A549 treated with AZD9567 at 1 μM for 4 hours (cell line): Measurements from ENCODE around the gene TRAPPC14. TPM values are rescaled to one million over a fixed set of nuclear protein-coding genes. Genes with fewer than 3 reads are reported as not detected.

Experiments
- total RNA-seq: library from RNA; stranded (reverse); fragments of 200-300 nt; extraction: Qiagen RNA extraction; gene quantifications from 5 replicates; pipeline ENCODE4 v1.2.3, GENCODE V29; 2022; ENCODE audit not compliant: insufficient read depth

The TRAPPC14 gene
- 12.4 to 16.8 TPM (median 16.1 TPM) in 5 replicates for total RNA-seq

GRCh38 chr7:100158229-100159098 is at the start of gene TRAPPC14:
TSS of gene TRAPPC14 (minus strand) at chr7:100158723. CDS start at chr7:100158499, 224 bp downstream.

GRCh38 chr7:100177045-100178001 is 18.8 kb upstream of the TRAPPC14 start, which contains the start of the genes GPC2 and STAG3:
TSS of gene GPC2 (minus strand) at chr7:100177381. CDS start at chr7:100177199, 182 bp downstream.
TSS of gene STAG3 (plus strand) at chr7:100177918. CDS start at chr7:100180557, 2,639 bp downstream.

GRCh38 chr7:100148559-100149328 is 9.8 kb downstream of the TRAPPC14 start, which contains the start of gene LAMTOR4:
TSS of gene LAMTOR4 (plus strand) at chr7:100148918. CDS start at chr7:100148973, 55 bp downstream.

GRCh38 chr7:100126931-100127865 is 31.3 kb downstream of the TRAPPC14 start, which contains the start of gene MBLAC1:
TSS of gene MBLAC1 (plus strand) at chr7:100126967. CDS start at chr7:100127396, 429 bp downstream.

GRCh38 chr7:100119072-100119969 is 39.2 kb downstream of the TRAPPC14 start, which contains the start of the genes CNPY4 and TAF6:
TSS of gene CNPY4 (plus strand) at chr7:100119634. CDS start at chr7:100119745, 111 bp downstream.
TSS of gene TAF6 (minus strand) at chr7:100119358. CDS start at chr7:100114209, 5,149 bp downstream.

Other genes starting within 250 kb of the TRAPPC14 start
- 27.8 to 37.9 TPM (median 28.1 TPM) in 5 replicates for gene TRIM4, start 239.2 kb downstream of the TRAPPC14 start, total RNA-seq
- 0.07 to 0.21 TPM in 2 of 5 replicates, not detected in the others for gene GJC3, start 229.1 kb downstream of the TRAPPC14 start, total RNA-seq
- gene AZGP1, start 182.7 kb downstream of the TRAPPC14 start, total RNA-seq: 0.13 TPM in 1 of 5 replicates, not detected in the others
- 7.8 to 11.5 TPM (median 10.7 TPM) in 5 replicates for gene ZKSCAN1, start 143.1 kb downstream of the TRAPPC14 start, total RNA-seq
- 10.7 to 14.3 TPM (median 11.3 TPM) in 5 replicates for gene ZSCAN21, start 108.9 kb downstream of the TRAPPC14 start, total RNA-seq
- 16.9 to 20.0 TPM (median 19.1 TPM) in 5 replicates for gene ZNF3, start 77.0 kb downstream of the TRAPPC14 start, total RNA-seq
- 166 to 186 TPM (median 175 TPM) in 5 replicates for gene COPS6, start 69.8 kb downstream of the TRAPPC14 start, total RNA-seq
- gene MCM7, start 57.3 kb downstream of the TRAPPC14 start, total RNA-seq: 219 to 248 TPM (median 243 TPM) in 5 replicates
- 12.9 to 15.7 TPM (median 13.6 TPM) in 5 replicates for gene AP4M1, start 57.1 kb downstream of the TRAPPC14 start, total RNA-seq
- 62.7 to 70.1 TPM (median 67.4 TPM) in 5 replicates for gene TAF6, start 39.4 kb downstream of the TRAPPC14 start, total RNA-seq
- gene CNPY4, start 39.1 kb downstream of the TRAPPC14 start, total RNA-seq: 4.6 to 11.7 TPM (median 10.5 TPM) in 5 replicates
- gene MBLAC1, start 31.8 kb downstream of the TRAPPC14 start, total RNA-seq: 2.7 to 3.8 TPM (median 3.4 TPM) in 4 of 5 replicates, not detected in the other
- gene LAMTOR4, start 9.8 kb downstream of the TRAPPC14 start, total RNA-seq: 165 to 192 TPM (median 185 TPM) in 5 replicates
- gene GAL3ST4, start 9.9 kb upstream of the TRAPPC14 start, total RNA-seq: 0.03 to 0.08 TPM (median 0.06 TPM) in 4 of 5 replicates, not detected in the other
- 0.75 to 1.4 TPM (median 1.3 TPM) in 4 of 5 replicates, not detected in the other for gene GPC2, start 18.7 kb upstream of the TRAPPC14 start, total RNA-seq
- gene STAG3, start 19.2 kb upstream of the TRAPPC14 start, total RNA-seq: 0.18 to 0.28 TPM (median 0.27 TPM) in 4 of 5 replicates, not detected in the other
- 0.05 TPM in 1 of 5 replicates, not detected in the others for gene PVRIG, start 61.2 kb upstream of the TRAPPC14 start, total RNA-seq
- 0.03 TPM in 1 of 5 replicates, not detected in the others for gene SPDYE3, start 149.0 kb upstream of the TRAPPC14 start, total RNA-seq
- 14.7 to 39.2 TPM (median 38.3 TPM) in 5 replicates for gene PILRB, start 199.4 kb upstream of the TRAPPC14 start, total RNA-seq
- 5.5 to 7.7 TPM (median 5.7 TPM) in 5 replicates for gene PILRA, start 214.8 kb upstream of the TRAPPC14 start, total RNA-seq